DOHH2 (cell line): ENCODE results near the gene SLC25A31.
A peak's percentile ranks its signal among the peaks of the same experiment; 100 is the strongest.

Source experiments
- H3F3A ChIP-seq: fragments of 200-600 bp; sonication (generic), shearing (Covaris generic); 2 replicates; pipeline ENCODE4 v1.6.0; 2016; ENCODE audit warnings: antibody characterized with exemption, mild to moderate bottlenecking; ENCODE audit not compliant: control insufficient read depth, insufficient read depth
- H3K27ac ChIP-seq: fragments of 200-600 bp; sonication (generic); 2 replicates; pipeline ENCODE4 v1.5.1; 2014; ENCODE audit warnings: low read depth, mild to moderate bottlenecking, low read length, moderate library complexity
- H3K27me3 ChIP-seq: fragments of 200-600 bp; sonication (generic); 2 replicates; pipeline ENCODE4 v1.6.1; 2014; ENCODE audit warnings: mild to moderate bottlenecking, low read length, mixed read lengths; ENCODE audit not compliant: control insufficient read depth
- H3K36me3 ChIP-seq: fragments of 200-600 bp; sonication (generic); 2 replicates; pipeline ENCODE4 v1.6.1; 2014; ENCODE audit warnings: mild to moderate bottlenecking, low read length, moderate library complexity, mixed read lengths; ENCODE audit not compliant: control insufficient read depth
- H3K4me1 ChIP-seq: fragments of 200-600 bp; sonication (generic); 2 replicates; pipeline ENCODE4 v1.6.1; 2014; ENCODE audit warnings: mild to moderate bottlenecking, low read length, mixed read lengths; ENCODE audit not compliant: control insufficient read depth
- H3K4me2 ChIP-seq: fragments of 200-600 bp; sonication (generic); 2 replicates; pipeline ENCODE4 v1.6.0; 2014; ENCODE audit warnings: mild to moderate bottlenecking, low read length, moderate library complexity
- H3K4me3 ChIP-seq: fragments of 200-600 bp; sonication (generic); 2 replicates; pipeline ENCODE4 v1.5.1; 2014; ENCODE audit warnings: mild to moderate bottlenecking, low read length, mixed read lengths
- H3K79me2 ChIP-seq: fragments of 200-600 bp; sonication (generic); 2 replicates; pipeline ENCODE4 v1.6.1; 2014; ENCODE audit warnings: mild to moderate bottlenecking, low read length, mixed read lengths; ENCODE audit not compliant: control insufficient read depth
- H3K9me2 ChIP-seq: fragments of 200-600 bp; sonication (generic); replicated peaks from 2 replicates; pipeline ENCODE4 v1.6.1; 2014; ENCODE audit warnings: mild to moderate bottlenecking, low read length, mixed read lengths; ENCODE audit not compliant: control insufficient read depth
- H3K9me3 ChIP-seq: fragments of 200-600 bp; sonication (generic); 2 replicates; pipeline ENCODE4 v1.6.1; 2014; ENCODE audit warnings: antibody characterized with exemption, low read length, mixed read lengths; ENCODE audit not compliant: control insufficient read depth, insufficient read depth
- H4K20me1 ChIP-seq: fragments of 200-600 bp; sonication (generic); 2 replicates; pipeline ENCODE4 v1.6.0; 2014; ENCODE audit warnings: low read depth, mild to moderate bottlenecking, antibody characterized with exemption, low read length, moderate library complexity; ENCODE audit not compliant: control insufficient read depth, insufficient read depth
- EZH2phosphoT487 ChIP-seq: fragments of 200-600 bp; sonication (generic); IDR thresholded peaks from 2 replicates; pipeline ENCODE4 v1.6.1; 2017; ENCODE audit warnings: borderline replicate concordance, mild to moderate bottlenecking, antibody characterized with exemption, low read length, moderate library complexity, mixed read lengths
- TF ChIP-seq, protein P1 (sequence below): fragments of 200-600 bp; sonication (generic); IDR thresholded peaks from one replicate; pipeline ENCODE4 v1.5.1; 2014; ENCODE audit warnings: antibody characterized with exemption, mild to moderate bottlenecking, low read depth, low read length; ENCODE audit not compliant: poor library complexity, severe bottlenecking

SLC25A31 gene

DNA sequence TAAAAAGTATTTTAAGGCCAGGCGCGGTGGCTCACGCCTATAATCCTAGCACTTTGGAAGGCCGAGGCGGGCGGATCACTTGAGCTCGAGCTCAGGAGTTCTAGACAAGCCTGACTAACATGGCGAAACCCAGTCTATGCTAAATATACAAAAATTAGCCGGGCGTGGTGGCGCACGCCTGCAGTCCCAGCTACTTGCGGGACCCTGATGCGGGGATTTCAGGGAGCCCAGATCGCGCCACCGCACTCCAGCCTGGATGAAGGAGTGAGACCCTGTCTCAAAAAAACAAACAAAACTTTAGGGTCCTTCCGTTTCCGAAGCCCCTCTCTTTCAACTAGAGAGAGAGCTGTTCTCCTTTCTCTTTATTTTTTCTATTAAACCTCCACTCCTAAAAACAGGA lies 1.2 kb downstream of the SLC25A31 start:
- no peaks in the 10 kb centered on the region for H3K79me2 ChIP-seq

DNA sequence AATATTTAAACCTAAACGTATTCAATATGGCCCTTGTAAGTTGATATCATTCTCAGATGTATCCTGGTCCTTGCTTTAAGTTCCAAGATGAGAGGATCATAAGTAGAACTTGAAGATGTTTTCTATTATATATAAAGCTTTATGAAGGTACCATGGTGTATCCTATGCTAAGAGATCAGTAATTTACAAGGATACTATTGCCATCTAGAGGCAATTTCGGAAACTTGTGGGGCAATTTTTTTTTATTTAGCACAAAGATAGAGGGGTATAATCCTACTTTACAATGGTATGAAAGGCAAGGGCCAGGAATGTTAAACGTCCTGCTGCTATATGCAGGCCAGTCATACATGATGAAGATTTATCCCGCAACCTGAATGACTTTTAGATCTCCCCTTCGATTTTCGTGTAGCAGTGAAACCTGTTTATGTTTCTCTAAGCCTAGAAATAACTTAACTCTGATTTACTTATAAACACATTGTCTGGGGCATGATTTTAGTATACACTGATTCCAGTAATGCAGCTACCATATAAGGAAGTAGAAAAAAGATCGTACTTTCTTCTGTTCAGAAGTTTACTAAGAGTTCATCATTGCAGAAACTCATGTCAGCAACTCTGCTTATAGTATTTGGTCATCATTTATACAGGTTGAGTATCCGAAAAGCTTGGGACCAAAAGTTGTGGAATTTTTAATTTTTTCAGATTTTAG lies 2.6 kb downstream of the SLC25A31 start:
- H3K4me2 ChIP-seq, result no peak overlapping the region
- no peaks in the 10 kb centered on the region for H4K20me1 ChIP-seq
- H3K9me2 ChIP-seq, result no peaks in the 10 kb centered on the region
- H3K36me3 ChIP-seq, result no peaks in the 10 kb centered on the region
- H3K4me3 ChIP-seq, result no peak overlapping the region
- no peaks in the 10 kb centered on the region for H3K9me3 ChIP-seq
- H3K79me2 ChIP-seq, result no peaks in the 10 kb centered on the region
- H3K27ac ChIP-seq, result no peak overlapping the region
- no peak for TF ChIP-seq EZH2phosphoT487
- TF ChIP-seq, protein P1, sequence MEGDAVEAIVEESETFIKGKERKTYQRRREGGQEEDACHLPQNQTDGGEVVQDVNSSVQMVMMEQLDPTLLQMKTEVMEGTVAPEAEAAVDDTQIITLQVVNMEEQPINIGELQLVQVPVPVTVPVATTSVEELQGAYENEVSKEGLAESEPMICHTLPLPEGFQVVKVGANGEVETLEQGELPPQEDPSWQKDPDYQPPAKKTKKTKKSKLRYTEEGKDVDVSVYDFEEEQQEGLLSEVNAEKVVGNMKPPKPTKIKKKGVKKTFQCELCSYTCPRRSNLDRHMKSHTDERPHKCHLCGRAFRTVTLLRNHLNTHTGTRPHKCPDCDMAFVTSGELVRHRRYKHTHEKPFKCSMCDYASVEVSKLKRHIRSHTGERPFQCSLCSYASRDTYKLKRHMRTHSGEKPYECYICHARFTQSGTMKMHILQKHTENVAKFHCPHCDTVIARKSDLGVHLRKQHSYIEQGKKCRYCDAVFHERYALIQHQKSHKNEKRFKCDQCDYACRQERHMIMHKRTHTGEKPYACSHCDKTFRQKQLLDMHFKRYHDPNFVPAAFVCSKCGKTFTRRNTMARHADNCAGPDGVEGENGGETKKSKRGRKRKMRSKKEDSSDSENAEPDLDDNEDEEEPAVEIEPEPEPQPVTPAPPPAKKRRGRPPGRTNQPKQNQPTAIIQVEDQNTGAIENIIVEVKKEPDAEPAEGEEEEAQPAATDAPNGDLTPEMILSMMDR, result peak; percentile 60
- H3F3A ChIP-seq, result no peaks in the 10 kb centered on the region
- H3K4me1 ChIP-seq, result no peaks in the 10 kb centered on the region
- H3K27me3 ChIP-seq, result no peaks in the 10 kb centered on the region

More for the DNA sequence above, 1.2 kb downstream of the SLC25A31 start:
- TF ChIP-seq EZH2phosphoT487, result no peak
- TF ChIP-seq, protein P1, result no peak
- H3K4me1 ChIP-seq, result no peaks in the 10 kb centered on the region
- H3K27ac ChIP-seq, result no peak overlapping the region
- no peak overlapping the region for H3K4me2 ChIP-seq
- no peaks in the 10 kb centered on the region for H4K20me1 ChIP-seq
- H3K27me3 ChIP-seq, result no peaks in the 10 kb centered on the region
- no peaks in the 10 kb centered on the region for H3F3A ChIP-seq
- no peaks in the 10 kb centered on the region for H3K36me3 ChIP-seq
- no peaks in the 10 kb centered on the region for H3K9me3 ChIP-seq
- no peak overlapping the region for H3K4me3 ChIP-seq
- H3K9me2 ChIP-seq, result no peaks in the 10 kb centered on the region

DNA sequence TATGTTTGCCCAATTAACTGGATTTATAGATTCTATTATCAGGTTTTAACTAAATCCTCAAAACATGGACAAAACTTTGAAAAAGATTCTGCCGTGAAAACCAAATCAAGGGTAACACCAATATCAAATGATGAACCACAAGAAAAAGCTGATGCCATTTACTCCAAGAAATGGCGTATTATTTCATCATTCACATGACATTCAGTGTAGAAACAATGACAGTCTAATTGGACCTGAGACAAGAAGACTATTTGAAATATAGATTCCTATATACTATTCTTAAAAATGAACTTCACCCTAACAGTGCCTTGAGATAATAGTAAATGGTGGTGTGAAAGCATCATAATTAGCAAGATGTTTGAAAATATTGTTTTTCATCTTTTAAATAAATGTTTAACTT lies 4.8 kb downstream of the SLC25A31 start:
- Histone ChIP-seq H3K27me3 (no peaks in the 10 kb centered on the region), H3K36me3 (no peaks in the 10 kb centered on the region), H4K20me1 (no peaks in the 10 kb centered on the region), H3F3A (no peaks in the 10 kb centered on the region), H3K79me2 (no peaks in the 10 kb centered on the region), H3K9me2 (no peaks in the 10 kb centered on the region), H3K4me1 (no peaks in the 10 kb centered on the region), H3K4me3 (no peak overlapping the region), H3K4me2 (no peak overlapping the region), H3K27ac (no peak overlapping the region), H3K9me3 (no peaks in the 10 kb centered on the region)
- TF ChIP-seq, protein P1, result no peak
- no peak for TF ChIP-seq EZH2phosphoT487
